NCI-H2196 (cell line): ENCODE results near the gene HOXB4.
A peak's percentile ranks its signal among the peaks of the same experiment; 100 is the strongest.

Experiments
- DNase-seq: peaks from one replicate; lab custom pipeline; 2025; ENCODE audit not compliant: unreplicated experiment; lab: John Stamatoyannopoulos, UW

HOXB4 gene

DNA sequence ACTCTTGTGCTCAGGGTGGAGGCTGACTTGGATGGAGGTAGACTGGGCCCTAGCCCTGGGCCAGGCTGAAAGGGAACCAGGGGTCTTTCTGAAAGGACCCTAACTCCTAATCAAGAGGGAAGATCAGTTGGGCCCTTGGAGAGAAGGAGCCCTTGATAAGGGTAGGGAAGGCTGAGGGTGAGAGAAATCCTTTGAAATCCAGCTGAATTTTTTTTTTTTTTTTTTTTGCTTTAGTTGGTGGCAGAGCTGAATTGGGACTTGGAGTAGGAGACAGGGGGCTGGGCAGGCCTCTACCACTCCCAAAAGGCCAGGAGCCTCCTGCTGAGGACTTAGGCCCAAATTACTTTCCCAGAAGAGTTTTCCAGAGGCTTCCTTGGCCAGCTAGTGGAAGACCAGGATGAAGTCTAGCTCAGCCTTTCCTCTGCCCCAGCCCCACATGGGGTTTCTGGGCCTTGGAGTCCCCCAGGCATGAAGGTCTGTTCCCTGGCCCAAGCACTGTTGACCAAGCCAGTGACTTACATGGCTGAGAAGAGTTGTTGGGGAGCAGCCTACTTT is 12.5 kb upstream of the HOXB4 start:
- no peak for DNase-seq

DNA sequence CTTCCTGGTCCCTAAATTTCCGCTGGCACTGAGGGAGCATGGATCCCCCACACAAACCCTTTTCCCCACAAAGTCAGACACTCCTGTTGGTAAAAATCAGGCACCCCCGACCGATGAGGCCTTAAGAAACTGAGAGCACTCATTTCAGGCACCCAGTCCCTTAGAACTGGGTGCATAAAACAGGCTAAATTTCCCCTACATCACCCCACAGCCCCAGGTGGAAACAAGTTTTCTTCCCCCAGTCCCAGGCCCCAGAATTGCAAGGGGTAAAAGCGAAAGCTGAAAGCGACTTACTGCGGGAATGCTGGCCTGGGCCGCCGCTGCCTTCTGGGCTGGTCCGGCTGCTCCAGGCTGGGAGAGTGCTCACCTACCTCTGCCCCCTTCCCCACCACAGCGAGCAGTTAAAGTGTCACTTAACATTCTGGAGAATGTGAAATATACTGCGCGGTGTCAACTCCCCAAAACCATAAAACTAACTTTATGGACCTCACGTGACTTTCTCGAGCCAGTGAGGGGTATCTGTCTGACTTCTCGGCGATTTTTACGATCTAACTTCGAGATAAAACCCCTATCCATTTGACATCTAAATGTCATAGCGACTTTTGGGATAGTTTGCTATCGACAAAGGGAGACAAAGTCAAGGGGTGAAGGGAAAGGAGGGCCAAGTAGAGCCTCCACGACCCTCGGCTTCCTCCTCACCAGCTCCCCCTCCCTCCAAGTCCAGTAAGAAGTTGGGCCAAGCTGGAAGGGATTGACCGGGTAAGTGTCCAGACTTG is 11.9 kb upstream of the HOXB4 start, which contains the start of gene HOXB3:
TSS of gene HOXB3 (minus strand) at position 411 of the 776 bp plus-strand sequence. CDS start 37,767 bp downstream, outside the sequence.
- DNase-seq, result peak; percentile 31

GRCh38 chr17:48589060-48589830 is 11.1 kb upstream of the HOXB4 start:
- peak; percentile 46 for DNase-seq

GRCh38 chr17:48588528-48588927 is 10.4 kb upstream of the HOXB4 start:
- no peak for DNase-seq

DNA sequence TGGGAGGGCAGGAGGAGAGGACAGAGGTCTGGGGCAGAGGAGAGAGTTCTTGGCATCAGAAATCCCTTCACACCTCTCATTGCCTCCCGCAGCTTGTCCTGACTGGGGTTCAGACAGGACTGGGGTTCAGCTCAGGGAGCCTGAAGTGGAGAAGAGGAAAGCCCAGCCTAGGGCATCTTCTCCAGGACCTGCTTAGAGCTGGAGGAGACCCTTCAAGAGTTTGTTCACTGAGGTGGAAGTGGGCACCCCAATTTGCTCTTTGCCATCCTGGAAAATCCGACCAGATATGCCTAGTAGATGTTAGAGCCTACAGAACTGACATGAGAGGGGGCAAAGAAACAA is 9.9 kb upstream of the HOXB4 start:
- no peak for DNase-seq

DNA sequence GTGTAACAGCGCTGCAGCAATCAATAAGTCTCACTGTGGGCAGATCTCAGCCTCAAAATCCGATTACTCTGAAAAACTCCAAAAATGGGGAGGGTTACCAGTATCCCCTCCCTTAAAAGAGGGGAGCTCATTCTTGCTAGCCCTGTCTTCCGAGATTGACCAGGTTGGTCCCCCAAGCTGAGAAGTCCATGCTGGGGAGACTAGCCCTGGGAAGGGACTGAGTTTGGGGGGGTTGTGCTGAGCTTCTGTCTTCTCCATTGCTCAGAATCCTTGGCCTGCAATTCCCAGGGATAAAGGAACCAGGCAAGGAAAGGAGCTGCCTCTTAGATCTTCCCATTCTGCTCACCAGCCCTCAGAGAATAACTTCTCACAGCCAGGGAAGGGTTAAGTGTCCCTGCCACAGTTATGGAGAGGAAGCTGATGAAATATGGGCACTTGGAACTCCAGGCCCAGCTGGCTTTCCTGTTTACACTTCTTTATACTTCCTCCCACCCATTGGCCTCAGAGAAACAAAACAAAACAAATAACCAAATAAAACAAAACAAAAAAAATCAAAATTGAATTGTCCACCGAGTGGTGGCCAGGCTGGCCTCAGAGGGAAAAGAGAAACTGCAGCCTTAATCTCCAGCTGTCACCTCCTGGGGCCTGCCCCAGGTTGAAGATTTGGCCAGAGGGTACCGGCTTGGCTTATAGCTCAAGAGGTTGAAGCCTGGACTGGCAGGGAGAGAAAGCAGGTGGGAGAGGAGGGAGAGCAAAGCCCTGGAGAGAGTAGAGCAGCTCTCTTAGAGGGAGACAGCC is 9.3 kb upstream of the HOXB4 start:
- DNase-seq, result peak; percentile 82

- DNase-seq, result peak; percentile 17
Observed at GRCh38 chr17:48586355-48587258, 8.5 kb upstream of the HOXB4 start.

DNA sequence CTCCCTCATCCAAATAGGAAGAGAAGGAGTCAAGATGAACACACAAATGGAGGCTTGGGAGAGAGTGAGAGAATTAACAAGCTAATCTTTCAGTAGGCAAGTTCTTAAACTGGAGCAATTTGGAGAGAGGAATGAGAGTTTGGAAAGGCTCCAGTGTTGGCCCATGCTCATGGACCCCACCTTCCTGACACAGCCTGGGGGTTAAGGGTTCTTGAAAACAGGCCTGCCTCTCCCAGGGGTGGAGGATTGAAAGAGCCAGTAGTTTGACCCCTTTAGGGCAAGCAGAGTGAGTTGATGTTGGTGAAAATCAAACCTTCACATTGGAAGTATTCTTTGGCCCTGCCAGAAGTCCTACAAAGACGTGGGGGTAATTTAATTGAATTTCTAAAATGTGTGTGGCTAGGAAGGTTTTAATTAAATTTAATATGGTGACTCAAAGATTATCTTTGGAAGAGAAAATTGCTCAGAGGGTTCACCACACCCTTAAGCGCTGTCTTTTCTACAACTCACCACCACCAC is 6.1 kb upstream of the HOXB4 start:
- no peak for DNase-seq

DNA sequence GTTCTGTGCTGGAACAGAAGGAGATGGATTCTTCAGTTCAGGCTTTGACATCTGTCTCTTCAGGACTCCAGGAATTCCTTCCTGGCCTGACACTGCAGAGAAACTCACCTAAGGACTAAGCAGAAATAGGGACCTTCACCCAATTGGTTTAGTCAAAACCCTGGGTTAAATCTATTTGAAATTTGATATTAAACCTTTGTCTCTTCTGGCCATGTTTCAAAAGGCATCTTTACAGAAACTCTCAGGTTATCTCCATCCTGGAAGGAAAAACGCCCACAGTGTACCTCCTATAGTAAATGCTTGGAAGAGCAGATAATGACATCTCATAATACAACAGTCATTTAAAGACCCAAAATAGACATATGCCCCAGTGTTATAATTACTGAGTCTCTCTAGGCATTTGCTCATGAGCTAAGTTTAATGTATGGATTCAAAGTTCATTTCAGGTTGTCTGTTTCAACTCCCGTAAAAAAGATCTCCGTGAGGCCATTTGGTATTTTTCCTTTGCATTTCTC is 5.6 kb upstream of the HOXB4 start:
- DNase-seq, result no peak

DNA sequence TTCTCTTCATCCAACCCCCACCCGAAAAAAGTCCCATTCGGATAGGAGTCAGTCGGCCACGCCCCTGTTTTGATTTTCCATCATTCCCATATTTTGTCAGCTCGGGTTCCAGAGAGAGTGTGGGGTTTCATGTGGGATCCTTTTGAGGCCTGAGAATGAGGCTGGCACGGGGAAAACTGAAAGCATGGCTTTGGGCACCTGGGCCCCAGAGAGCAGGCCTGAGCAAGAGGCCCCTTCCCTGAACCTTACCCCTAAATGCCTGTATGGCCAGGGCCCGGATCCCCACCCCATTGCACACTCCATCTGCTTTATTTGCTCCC is 4.6 kb upstream of the HOXB4 start:
- no peak for DNase-seq

- no peak for DNase-seq
Observed at GRCh38 chr17:48579760-48580554, 1.8 kb upstream of the HOXB4 start.

DNA sequence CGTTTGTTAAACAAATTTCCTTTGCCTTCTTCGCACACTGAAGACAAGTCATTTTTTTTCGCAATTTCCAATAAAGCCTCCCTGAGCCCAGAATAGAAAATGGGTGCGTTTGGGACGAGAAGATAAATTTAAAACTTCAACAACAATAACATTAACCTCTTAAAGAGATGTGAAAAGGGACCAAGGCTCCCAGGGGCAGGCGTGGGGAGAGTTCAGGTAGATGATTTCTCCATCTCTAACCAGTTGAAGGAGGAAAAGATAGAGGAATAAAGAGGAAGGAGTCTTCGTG is 1.3 kb upstream of the HOXB4 start:
- no peak for DNase-seq

GRCh38 chr17:48578616-48579470 is 693 bp upstream of the HOXB4 start:
- DNase-seq, result no peak

DNA sequence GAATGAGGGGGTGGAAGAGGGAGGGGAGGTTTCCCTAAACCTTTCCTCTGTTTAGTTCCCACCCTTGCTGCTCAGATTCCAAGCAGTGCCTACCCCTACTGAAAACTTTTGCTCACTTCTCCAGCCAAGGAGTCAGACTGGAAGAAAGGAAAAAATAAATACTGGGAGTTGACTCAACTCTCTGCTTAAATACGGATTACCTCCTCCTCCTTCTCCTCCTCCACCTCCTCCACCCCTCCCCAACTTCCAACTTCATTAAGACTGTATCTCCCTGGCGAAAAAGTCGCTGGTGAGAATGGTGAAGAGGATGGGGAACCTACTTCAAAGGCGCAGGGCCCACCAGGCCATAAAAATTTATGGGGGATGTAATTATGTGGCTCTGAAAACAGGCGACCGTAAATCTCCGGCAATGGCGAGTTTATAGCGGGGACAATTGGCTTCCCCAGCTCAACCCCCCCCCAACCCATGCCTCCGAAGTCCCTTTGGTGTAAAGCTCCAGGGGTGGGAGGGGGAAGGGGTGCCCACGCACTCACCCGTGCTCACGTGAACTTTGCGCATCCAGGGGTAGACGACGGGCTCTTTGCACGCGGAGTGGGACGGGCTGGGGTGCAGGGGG is 712 bp downstream of the HOXB4 start:
- no peak for DNase-seq

DNA sequence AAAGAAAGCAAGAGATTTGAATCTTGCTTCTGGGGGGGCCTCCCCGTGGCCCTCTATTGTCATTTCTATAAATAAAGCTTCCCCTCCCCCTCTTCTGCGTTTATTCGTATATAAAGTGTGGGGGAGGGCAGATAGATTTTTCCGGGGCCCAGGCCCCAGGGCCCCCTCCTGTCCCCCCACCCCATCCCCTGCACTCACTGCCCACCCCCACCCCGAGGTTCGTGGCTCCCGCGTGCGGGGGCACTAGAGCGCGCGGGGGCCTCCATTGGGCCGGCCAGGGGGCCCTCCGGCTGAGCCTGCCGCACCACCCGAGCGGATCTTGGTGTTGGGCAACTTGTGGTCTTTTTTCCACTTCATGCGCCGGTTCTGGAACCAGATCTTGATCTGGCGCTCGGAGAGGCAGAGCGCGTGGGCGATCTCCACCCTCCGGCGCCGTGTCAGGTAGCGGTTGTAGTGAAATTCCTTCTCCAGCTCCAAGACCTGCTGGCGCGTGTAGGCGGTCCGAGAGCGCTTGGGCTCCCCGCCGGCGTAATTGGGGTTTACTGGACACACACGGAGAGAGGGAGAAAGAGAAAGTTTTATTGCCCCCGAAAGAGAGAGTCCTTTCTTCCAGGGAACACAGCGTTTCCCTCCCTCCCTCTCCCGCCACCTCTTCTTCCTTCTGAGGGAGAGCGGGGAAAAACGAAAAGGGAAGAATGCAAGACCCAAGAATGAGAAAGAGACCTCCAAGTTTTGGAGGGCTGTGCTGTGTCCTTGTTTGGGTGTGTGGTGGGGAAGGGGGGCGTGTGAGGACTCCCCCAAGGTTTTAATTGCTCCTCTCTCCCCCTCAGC is 1.5 kb downstream of the HOXB4 start:
- no peak for DNase-seq

- no peak for DNase-seq
Observed at GRCh38 chr17:48575673-48576478, 2.3 kb downstream of the HOXB4 start.
